Stimulated activated CD4-positive, alpha-beta T cell treated with anti-CD3 and anti-CD28 coated beads, Interleukin-1b, Interleukin-23, amount 100 ng/mL, for 24 hours (primary cell): Measurements from ENCODE around the gene LAMB3.

ENCODE experiments used
- DNase-seq, 4 experiments: peaks; one replicate each; pipeline ENCODE4 v3.0.0-alpha.2; 2020; ENCODE audit warnings: low read depth in 4 of 4, low spot score in 1 of 4

The LAMB3 gene

GRCh38 chr1:209618756-209619420 is 33.3 kb downstream of the LAMB3 start:
- no peak for DNase-seq

GRCh38 chr1:209618291-209618690 is 33.9 kb downstream of the LAMB3 start:
- no peak for DNase-seq

GRCh38 chr1:209617755-209618154 is 34.5 kb downstream of the LAMB3 start:
- no peak for DNase-seq

- DNase-seq, result no peak
These were observed 35.1 kb downstream of the LAMB3 start for GRCh38 chr1:209617047-209617673.

- DNase-seq, result no peak
These were observed 35.7 kb downstream of the LAMB3 start for GRCh38 chr1:209616366-209617046.

GRCh38 chr1:209614906-209615305 is 37.3 kb downstream of the LAMB3 start:
- DNase-seq, result no peak

- DNase-seq, result no peak
These were observed 38.1 kb downstream of the LAMB3 start for GRCh38 chr1:209614151-209614420.

- no peak for DNase-seq
These were observed 38.6 kb downstream of the LAMB3 start for GRCh38 chr1:209613400-209614150.

- no peak for DNase-seq
These were observed 39.4 kb downstream of the LAMB3 start for GRCh38 chr1:209612646-209613399.

GRCh38 chr1:209611771-209612570 is 40.3 kb downstream of the LAMB3 start:
- DNase-seq, result no peak

GRCh38 chr1:209610631-209610905 is 41.7 kb downstream of the LAMB3 start:
- DNase-seq, result no peak

GRCh38 chr1:209609791-209610630 is 42.2 kb downstream of the LAMB3 start:
- DNase-seq, result no peak

- DNase-seq, result no peak
These were observed 43.0 kb downstream of the LAMB3 start for GRCh38 chr1:209609041-209609790.

- no peak for DNase-seq
These were observed 44.4 kb downstream of the LAMB3 start for GRCh38 chr1:209607795-209608178.

- DNase-seq, result peak in 2 of 4 experiments; percentile 12 to 30
These were observed 45.0 kb downstream of the LAMB3 start for GRCh38 chr1:209607102-209607794.

- no peak for DNase-seq
These were observed 48.3 kb downstream of the LAMB3 start for GRCh38 chr1:209603877-209604276.

- DNase-seq, result peak in 1 of 4 experiments; percentile 16
These were observed 50.2 kb downstream of the LAMB3 start for GRCh38 chr1:209601809-209602657.

- no peak for DNase-seq
These were observed 51.7 kb downstream of the LAMB3 start for GRCh38 chr1:209600541-209600940.
